Activated T-cell treated with anti-CD3 and anti-CD28 coated beads for 4 hours (primary cell): ENCODE measurements around the gene INSYN1.
"Not testable (repeated sequence)": the region's sequence is repeated elsewhere in the genome, so short reads cannot be mapped to it uniquely, and the experiment has no call there.

Experiments used
- DNase-seq: peaks from one replicate; pipeline ENCODE4 v3.0.0-alpha.2; 2020

INSYN1 gene

GRCh38 chr15:73753250-73754130, at the start of gene INSYN1:
Gene INSYN1, minus strand, starts transcription at chr15:73753351. Its CDS starts 2,221 bp downstream, at chr15:73751130.
- no peak for DNase-seq

- DNase-seq: no peak
Measured at GRCh38 chr15:73802431-73803041, 49.4 kb upstream of the INSYN1 start.

GRCh38 chr15:73800662-73801345, 47.7 kb upstream of the INSYN1 start:
- no peak for DNase-seq

- DNase-seq: no peak
Measured at GRCh38 chr15:73799466-73799865, 46.3 kb upstream of the INSYN1 start.

- no peak for DNase-seq
Measured at GRCh38 chr15:73797366-73798158, 44.4 kb upstream of the INSYN1 start.

- no peak for DNase-seq
Measured at GRCh38 chr15:73796331-73796831, 43.2 kb upstream of the INSYN1 start.

- DNase-seq: no peak
Measured at GRCh38 chr15:73794443-73795133, 41.4 kb upstream of the INSYN1 start.

- not testable (repeated sequence) for DNase-seq
Measured at GRCh38 chr15:73792899-73793541, 39.9 kb upstream of the INSYN1 start.

- DNase-seq: no peak
Measured at GRCh38 chr15:73792415-73792814, 39.3 kb upstream of the INSYN1 start.

GRCh38 chr15:73789521-73790240, 36.5 kb upstream of the INSYN1 start:
- DNase-seq: no peak

- DNase-seq: no peak
Measured at GRCh38 chr15:73787621-73788020, 34.5 kb upstream of the INSYN1 start.

- DNase-seq: no peak
Measured at GRCh38 chr15:73786538-73786937, 33.4 kb upstream of the INSYN1 start.

GRCh38 chr15:73785256-73786014, 32.3 kb upstream of the INSYN1 start:
- DNase-seq: not testable (repeated sequence)

GRCh38 chr15:73784291-73784690, 31.1 kb upstream of the INSYN1 start:
- DNase-seq: no peak

- no peak for DNase-seq
Measured at GRCh38 chr15:73782344-73782959, 29.3 kb upstream of the INSYN1 start.

- no peak for DNase-seq
Measured at GRCh38 chr15:73781038-73781925, 28.1 kb upstream of the INSYN1 start.

- no peak for DNase-seq
Measured at GRCh38 chr15:73779974-73780373, 26.8 kb upstream of the INSYN1 start.

GRCh38 chr15:73777741-73778140, 24.6 kb upstream of the INSYN1 start:
- DNase-seq: no peak
